Kidney epithelial cell (primary cell): Measurements from ENCODE around the gene TAGLN. TPM values are rescaled to one million over a fixed set of nuclear protein-coding genes. Genes with fewer than 3 reads are reported as not detected.

ENCODE experiments used
- DNase-seq: peaks from one replicate; pipeline ENCODE4 v3.0.0-alpha.2; 2010; ENCODE audit warnings: low read depth
- H3K27me3 ChIP-seq: 2 replicates; pipeline ENCODE4 v1.6.0; 2011; ENCODE audit warnings: low read length; ENCODE audit not compliant: control insufficient read depth, insufficient read depth
- H3K36me3 ChIP-seq: 2 replicates; pipeline ENCODE4 v1.5.1; 2011; ENCODE audit warnings: low read length; ENCODE audit not compliant: control insufficient read depth, insufficient read depth
- H3K4me3 ChIP-seq: 2 replicates; pipeline ENCODE4 v1.5.1; 2011; ENCODE audit warnings: low read depth, mild to moderate bottlenecking, control low read depth, low read length
- total RNA-seq: library from RNA; depleted of rRNA; stranded (reverse); fragments of >200 nt; gene quantifications from 2 replicates; pipeline ENCODE4 v1.2.3, GENCODE V29; 2015
- TF ChIP-seq, protein P1 (sequence below): IDR thresholded peaks from 2 replicates; pipeline ENCODE4 v1.5.1; 2011; ENCODE audit warnings: mild to moderate bottlenecking, moderate library complexity, low read length, control low read depth, inconsistent platforms; ENCODE audit not compliant: insufficient read depth, poor library complexity, severe bottlenecking

The TAGLN gene
- total RNA-seq, 1 donor from 2014 or later = 1,816 TPM

DNA sequence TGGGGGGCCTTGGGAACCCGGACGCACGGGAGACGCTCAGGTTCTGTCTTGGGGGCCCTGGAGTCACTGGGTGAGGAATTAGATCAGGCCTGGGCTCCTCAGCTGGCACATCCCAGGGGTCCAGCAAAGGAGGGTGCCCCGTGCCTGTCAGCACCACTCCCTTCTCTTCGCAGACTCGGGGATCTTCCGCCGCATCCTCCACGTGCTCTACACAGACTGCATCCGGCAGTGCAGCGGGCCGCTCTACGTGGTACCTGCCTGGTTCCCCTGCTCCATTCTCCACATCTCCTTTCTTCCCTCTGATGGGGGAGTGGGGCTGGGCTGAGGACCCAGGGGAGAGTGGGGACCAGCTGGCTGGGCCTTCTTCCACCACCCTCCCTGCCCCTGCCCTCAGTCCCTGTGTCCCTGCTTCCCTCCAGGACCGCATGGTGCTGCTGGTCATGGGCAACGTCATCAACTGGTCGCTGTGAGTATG lies 6.7 kb upstream of the TAGLN start:
- TF ChIP-seq, protein P1, sequence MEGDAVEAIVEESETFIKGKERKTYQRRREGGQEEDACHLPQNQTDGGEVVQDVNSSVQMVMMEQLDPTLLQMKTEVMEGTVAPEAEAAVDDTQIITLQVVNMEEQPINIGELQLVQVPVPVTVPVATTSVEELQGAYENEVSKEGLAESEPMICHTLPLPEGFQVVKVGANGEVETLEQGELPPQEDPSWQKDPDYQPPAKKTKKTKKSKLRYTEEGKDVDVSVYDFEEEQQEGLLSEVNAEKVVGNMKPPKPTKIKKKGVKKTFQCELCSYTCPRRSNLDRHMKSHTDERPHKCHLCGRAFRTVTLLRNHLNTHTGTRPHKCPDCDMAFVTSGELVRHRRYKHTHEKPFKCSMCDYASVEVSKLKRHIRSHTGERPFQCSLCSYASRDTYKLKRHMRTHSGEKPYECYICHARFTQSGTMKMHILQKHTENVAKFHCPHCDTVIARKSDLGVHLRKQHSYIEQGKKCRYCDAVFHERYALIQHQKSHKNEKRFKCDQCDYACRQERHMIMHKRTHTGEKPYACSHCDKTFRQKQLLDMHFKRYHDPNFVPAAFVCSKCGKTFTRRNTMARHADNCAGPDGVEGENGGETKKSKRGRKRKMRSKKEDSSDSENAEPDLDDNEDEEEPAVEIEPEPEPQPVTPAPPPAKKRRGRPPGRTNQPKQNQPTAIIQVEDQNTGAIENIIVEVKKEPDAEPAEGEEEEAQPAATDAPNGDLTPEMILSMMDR = no peak
- H3K36me3 ChIP-seq = no peaks in the 10 kb centered on the region
- no peak for DNase-seq
- no peak overlapping the region for H3K4me3 ChIP-seq
- no peaks in the 10 kb centered on the region for H3K27me3 ChIP-seq

DNA sequence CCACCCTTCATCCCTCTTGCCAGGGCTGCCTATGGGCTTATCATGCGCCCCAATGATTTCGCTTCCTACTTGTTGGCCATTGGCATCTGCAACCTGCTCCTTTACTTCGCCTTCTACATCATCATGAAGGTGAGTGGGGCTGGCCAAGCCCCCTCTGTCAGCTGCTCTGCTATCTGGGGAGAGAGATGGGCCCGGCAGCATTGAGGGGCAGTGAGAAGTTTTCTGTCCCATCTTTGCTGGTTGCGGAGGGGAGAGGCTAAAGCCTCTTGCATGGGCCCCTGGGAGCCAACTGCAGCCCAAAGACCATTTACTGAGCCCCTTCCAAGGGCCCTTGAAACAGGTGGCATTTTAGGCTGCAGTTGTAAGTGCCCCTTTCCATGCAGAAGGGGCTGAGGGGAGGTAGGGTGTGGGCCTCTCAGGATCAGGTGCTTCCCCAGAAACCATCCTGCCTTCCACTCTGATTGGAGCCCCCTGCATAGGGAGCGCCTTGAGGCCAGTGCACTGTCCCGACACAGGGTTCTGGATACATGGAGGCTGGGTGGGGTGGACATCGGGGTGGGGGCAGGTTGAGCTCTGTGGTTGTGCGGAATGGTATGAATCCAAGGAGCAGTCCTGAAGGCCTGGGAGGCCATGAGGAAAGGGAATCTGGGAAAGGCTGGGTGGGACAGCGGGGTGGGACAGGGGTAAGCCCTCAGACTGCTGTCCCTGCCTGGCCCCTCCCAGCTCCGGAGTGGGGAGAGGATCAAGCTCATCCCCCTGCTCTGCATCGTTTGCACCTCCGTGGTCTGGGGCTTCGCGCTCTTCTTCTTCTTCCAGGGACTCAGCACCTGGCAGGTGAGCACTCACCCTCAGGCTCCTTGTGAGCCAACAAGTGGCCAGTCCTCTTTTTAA lies 5.8 kb upstream of the TAGLN start:
- no peak for DNase-seq
- H3K4me3 ChIP-seq = no peak overlapping the region
- H3K27me3 ChIP-seq = no peaks in the 10 kb centered on the region
- TF ChIP-seq, protein P1 = no peak
- H3K36me3 ChIP-seq = no peaks in the 10 kb centered on the region

DNA sequence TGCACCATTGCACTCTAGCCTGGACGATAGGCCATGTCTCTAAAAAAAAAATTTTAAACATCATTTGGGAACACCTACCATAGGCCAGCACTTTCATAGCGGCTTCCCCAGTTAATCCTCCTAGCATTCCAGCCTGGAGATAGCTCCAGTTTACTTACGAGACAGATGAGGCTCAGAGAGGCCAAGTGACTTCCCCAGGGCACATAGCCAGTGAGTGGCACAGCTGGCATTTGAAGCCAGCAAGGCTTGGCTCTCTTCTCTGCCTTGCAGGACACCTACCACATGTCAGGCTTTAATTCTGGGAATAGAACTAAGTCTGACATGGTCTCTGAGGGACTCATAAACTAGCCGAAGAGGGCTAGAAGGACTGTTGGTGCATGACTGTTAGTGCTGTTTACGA lies 4.9 kb upstream of the TAGLN start:
- TF ChIP-seq, protein P1 = no peak
- H3K4me3 ChIP-seq = no peak overlapping the region
- no peaks in the 10 kb centered on the region for H3K27me3 ChIP-seq
- DNase-seq = no peak
- H3K36me3 ChIP-seq = no peaks in the 10 kb centered on the region

DNA sequence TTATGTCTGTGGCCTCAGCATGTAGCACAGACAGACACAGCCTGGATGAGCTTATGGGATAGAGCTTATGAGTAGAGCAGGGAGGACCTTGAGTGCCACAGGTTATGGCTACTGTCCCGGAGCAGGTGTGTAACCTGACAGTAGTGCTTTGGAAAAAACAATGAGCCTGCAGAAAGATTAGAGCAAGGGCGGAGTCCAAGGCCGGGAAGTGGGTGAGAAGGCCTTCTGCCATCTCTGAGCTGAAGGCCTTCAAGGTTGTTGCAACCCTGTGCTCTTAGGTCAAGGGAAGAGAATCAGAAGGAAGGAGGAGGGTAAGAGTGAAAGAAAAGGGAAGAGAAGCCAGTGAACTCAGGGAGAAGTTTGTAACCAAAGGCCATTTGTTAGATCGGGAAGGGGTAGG lies 3.9 kb upstream of the TAGLN start:
- H3K27me3 ChIP-seq = no peaks in the 10 kb centered on the region
- TF ChIP-seq, protein P1 = no peak
- DNase-seq = no peak
- no peak overlapping the region for H3K4me3 ChIP-seq
- no peaks in the 10 kb centered on the region for H3K36me3 ChIP-seq

DNA sequence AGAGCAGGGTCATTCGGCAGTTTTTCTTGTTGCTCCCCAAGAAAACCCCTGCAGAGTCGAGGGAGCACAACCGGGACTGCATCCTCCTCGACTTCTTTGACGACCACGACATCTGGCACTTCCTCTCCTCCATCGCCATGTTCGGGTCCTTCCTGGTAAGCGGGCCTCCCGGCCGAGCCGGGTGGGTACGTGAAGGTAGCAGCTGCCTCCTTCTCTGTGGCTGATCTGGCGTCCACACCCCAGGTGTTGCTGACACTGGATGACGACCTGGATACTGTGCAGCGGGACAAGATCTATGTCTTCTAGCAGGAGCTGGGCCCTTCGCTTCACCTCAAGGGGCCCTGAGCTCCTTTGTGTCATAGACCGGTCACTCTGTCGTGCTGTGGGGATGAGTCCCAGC lies 3.4 kb upstream of the TAGLN start:
- Histone ChIP-seq H3K27me3 (no peaks in the 10 kb centered on the region), H3K4me3 (no peak overlapping the region), H3K36me3 (no peaks in the 10 kb centered on the region)
- no peak for DNase-seq
- TF ChIP-seq, protein P1 = no peak
